Fibroblast of skin of back (primary cell): Measurements from ENCODE around the gene KCNQ2.

Source experiments
- DNase-seq: peaks from one replicate; pipeline ENCODE4 v3.0.0-alpha.2; 2013

KCNQ2 gene

DNA sequence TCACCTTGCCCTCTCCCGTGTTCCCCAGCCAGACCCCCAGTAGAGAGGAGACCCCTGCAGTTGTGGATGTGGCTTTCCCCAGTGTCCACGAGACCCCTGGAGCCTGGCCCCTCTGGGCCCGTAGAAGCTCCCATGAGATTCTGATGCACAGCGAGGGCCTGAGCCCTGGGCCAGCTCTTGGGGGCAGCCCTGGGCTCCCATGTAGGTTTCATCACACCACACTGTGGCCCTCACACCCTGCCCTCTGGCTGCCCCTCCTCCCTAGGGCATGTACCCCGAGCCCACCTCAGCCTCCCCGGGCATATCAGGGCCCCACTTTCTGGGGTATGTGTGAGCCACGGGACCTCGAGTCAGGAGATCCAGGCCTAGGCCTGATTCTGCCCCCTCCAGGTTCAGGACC lies 104.3 kb downstream of the KCNQ2 start:
- DNase-seq: no peak

DNA sequence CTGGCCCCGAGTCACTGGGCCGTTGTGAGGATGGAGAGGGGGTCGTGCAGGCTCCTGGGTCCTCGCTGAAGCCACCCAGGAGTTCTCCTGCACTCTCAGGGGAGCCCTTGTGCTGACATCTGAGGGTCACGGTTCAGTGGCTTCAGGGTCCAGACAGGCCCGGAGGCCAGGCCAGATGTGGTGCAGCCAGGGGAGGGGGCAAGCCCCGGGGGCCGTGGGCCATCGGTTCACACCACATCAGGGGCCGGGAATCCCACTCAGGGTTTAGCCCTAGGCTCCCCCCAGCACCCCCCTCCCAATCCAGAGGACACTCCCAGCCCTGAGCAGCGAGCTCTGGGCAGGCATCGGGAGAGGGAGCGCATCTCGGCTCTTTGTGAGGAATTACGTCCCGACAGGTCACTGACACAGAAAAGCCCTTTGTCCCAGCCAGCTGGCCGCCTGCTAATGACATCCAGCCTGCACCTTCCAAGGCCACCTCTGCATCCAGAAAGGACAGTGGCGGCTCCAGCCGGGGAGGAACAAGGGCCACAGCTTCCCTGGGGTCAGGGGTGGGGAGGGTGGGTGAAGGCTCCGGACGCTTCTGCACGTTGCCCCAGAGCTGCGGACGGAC lies 104.9 kb downstream of the KCNQ2 start:
- DNase-seq: no peak

DNA sequence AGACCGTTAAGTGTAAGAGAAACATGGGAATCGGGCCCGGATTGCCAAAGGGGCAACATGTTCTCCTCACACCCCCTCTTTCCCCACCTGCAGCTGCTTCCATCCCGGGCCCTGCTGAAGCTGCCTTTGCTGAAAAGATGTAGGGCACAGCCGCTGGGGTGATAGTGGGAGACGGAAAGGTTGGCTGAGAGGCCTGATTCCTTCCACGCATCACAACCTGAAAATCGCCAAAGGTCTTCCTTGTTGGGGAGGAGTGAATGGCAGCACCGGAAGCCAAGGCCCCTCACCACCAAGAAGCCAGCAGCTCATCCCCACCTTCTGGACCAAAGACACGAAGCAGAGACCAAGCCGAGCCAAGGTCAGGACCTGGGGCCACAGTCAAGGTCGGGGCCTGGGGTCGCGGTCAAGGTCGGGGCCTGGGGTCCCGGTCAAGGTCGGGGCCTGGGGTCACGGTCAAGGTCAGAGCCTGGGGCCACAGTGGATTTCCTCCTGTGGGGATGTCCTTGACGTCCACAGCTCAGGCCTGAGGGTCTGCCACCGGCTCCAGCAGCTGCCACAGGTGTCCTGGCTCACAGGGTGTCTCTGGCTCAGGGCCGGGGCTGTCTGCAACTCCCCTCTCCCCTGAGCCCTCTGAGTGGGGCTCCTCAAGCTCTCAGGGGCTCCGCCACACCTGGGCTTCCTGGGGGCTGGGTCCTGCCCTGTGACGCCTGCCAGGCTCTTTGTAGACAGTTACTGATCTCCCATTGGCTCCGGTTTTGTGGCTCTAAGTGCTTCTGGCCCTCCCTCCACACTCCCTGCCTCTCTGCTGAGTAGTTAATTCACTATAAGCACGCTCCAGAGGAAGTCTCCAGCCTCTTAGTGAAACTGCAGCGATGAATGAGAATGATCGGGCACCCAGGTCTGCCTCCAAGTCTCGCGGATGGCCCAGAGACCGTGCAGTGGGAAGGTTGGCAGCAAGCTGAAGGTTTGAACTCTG lies 105.8 kb downstream of the KCNQ2 start:
- DNase-seq: no peak

DNA sequence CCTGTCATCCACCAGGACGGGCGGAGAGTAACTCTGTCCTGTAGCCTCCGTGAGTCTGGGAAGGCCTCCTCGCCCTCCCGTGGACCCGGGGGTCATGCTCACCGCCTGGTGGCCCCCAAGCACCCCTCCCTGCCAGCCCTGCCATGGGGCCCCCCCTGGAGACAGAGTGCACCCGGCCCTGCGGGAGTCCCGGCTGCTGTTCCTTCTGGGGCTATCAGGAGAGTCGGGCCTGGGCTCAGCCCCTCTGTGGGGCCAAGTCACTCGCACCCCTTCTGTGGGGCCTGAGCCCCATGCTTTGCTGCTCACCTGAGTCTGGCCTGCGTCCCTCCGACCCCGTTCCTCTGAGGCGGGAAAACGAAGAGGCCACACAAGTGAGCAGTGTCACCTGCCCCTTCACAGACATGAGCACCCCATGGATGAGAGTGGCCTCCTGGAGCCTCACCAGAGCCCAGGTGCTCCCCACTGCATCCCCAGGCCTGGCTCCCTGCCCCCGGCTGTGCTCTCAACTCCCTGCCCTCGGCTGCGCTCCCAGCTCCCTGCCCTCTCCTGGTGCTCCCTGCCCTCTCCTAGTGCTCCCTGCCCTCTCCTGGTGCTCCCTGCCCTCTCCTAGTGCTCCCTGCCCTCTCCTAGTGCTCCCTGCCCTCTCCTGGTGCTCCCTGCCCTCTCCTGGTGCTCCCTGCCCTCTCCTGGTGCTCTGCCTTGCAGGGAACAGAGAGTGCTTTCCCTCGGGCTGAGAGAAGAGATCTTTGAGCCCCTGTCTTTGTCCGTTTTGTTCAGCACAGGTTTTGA lies 106.7 kb downstream of the KCNQ2 start:
- no peak for DNase-seq

DNA sequence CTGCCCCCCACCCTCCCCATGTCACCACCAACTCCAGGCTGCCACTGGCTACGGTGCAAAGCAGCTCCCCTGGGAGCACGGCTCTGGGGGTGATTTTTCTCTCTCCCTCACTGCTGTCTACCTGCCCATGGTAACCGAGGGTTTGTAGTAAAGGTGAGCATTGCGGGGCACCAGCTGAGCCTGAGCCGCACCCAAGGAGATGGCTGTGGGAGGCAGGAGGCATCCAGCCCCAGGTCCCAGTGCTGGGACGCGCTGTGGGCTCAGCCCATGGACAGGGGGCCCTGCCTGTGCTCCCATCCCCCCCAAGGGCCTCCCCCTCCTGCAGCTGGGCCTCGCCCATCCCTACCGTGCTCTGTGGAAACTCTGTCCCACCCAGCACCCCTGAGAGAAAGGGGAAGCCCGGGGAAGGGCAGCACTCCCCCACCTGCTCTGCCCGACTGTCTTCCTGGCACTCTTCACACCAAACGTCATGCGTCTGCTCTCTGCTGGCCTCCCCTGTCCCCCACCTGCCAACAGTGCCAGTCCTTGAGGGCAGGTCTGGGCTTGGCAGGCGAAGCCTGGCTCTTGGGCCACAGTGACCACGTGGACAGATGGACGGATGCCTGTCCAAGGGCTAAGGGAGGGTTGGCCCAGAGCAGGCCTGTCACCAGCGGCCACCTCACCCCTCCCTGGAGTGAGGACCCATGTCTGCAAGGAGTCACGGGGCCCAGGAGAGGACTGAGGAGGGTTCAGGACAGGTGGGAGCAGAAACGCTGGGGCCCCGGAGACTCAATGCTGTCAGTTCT lies 107.5 kb downstream of the KCNQ2 start:
- no peak for DNase-seq

DNA sequence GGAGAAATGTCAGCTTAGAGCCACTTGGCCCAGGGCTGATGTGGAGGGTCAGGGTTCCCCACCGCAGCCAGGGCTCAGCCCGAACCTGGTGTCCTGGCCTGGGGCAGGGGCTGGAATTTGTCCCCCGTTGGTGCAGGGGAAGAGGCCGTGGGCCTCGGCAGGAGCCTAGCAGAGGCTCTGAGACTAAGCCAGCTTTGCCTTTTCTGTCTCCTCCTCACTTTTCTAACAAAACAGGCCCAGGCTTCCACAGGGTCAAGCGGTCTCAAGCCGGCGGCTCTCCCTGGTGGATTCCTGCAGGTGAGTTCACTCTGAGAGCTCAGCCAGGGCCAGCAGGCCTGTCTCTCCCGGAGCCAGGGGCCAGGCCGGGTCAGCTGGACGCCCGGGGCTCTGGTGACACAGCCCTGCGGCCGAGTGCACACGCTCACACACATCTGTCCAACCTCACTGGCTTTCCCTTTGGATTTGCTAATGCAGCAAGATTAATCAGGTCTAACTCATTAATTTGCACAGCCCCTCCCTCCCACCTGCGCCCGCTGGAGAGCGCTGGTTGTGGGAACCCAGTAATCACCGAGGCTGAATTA lies 108.4 kb downstream of the KCNQ2 start:
- DNase-seq: no peak

DNA sequence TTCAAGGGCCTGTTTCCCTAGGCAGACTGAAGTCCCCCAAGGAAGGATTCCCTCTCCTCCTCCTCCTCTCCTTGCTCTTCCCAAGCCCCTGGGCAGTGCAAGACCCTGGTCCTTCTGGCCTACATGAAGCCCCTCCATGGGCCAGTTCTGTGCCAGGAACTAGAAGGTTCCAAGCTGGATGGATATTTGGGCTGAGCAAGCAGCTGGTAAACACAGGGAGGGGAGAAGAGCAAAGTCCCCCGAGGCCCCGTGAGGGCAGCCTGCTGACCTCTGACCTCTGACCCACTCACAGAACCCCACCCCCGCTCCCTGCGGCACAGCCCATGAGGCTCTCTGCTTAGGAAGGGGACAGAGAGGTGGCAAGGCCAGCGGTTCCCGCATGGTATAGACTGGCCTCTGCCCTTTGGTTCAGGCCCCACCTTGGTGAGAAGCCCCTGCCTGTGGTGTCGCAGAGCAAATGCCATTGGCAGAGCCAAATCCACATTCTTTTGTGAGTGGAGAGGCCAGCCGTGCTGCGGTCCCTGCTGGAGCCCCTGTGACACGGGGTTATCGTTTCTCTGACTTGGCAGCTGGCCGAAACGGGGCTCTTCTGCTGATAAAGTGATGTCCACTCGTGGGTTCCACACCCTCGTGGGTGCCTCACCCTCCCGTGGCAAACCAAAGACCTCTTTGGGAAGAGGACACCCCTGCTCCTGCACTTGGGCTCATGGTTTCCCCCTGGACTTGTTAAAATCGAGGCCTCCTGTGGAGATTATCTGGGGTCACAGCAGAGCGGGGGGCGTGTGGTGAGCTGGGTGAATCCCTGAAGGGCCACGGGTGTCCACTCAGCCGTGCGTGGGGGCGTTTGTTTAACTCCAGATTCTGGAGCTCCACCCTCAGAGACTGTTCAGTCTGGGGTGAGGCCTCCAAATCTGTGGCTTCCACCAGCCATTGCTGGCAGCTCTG lies 109.2 kb downstream of the KCNQ2 start:
- DNase-seq: no peak

DNA sequence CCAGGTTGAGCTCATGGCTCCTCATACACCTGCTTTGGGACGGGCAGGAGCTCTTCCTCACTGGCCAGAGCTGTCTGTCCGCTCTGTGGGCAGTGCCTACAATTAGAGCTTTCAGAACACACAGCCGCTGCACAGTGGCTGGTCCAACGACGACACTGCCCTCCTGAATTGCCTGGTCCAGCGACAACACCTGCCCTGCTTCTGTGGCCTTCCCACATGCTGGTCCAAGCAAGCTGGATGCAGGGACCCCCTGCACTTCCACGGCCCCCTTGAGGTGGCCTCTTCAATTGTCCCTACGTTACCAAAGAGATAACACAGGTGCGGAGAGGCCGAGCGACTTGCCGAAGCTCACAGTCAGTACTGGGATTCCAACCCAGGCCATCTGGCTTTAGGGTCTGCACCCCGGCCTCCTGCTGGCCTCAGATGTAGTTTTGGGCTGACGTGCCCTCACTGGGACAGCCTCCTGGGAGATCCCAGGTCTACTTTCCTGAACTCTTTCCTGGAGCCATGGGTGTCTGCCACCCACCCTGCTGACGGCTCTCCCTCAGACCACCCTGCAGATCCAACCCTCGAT lies 109.9 kb downstream of the KCNQ2 start:
- DNase-seq: no peak

DNA sequence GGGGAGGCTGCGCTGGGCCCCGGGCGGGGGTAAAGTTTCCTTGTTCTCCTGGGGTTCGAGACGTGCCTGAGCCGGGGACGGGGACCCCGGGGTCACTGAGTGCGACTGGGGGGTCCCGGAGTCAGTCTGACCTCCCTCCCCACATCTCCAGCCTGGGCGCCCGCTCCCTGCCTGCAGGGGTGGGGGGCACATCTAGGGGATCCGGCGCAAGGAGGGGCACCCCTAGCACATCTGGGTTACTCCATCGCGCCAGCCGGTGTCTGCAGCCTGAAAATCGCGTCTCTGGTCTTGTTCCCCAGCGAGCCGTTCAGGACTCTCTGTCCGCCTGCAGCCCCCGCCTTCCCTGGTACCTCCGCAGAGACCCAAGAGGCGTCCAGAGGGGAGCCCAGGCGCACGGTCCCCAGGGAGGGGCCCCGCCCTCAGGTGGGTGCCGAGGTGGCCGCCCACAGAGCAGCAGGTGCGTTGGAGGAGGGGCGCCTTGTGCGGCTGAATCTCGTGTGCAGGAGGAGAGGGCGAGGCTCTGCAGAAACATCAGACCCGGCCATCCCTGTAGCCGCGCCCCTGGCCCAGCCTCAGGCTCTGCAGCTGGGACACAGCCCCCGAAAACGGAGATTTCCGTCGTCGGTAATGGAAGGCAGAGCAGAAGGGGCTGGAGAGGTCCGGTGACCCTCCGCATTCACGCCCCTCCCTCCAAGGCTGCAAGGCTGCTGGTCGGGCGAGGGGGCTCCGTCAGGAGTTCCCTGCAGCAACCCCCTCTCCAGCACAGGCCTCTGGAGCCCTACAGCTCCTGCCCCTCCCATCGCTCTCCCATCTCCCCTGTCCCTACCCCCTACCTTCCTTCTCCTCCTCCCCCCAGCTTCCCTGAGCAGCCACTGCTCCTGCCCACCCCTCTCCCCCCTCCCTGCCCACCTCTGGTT lies 110.7 kb downstream of the KCNQ2 start:
- no peak for DNase-seq

DNA sequence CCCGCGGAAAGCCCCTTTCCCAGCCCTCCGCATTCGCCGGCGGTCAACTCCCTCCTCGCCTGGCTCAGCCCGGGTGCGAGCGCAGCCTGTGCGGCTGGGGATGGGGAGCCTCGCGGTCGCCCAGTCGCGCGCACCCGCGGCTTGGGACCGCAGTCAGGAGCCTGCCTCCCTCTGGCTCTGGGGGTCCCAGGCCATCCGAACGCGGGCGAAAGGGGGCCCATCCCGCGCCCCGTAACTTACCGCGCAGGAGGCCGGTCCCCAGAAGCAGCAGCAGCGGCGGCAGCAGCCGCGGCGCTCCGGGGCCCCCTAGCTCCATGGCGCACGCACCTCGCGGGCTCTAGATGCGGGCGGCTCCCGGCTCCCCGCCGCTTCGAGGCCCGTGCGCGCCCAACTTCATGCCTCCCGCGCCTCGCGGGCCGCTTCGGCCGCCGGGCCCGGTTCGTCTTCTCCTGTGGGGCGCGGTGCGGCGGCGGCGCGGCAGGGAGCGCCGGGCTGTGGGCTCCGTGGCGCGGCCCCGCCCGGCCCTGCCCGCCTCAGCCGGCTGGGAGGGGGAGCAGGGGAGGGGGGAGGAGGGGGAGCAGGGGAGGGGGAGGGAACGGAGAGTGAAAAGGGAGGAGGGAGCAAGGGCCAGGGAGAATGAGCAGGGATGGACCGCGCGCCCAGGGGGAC lies 111.5 kb downstream of the KCNQ2 start, which contains the start of gene CHRNA4:
TSS of gene CHRNA4 (minus strand) at position 500 of the 669 bp plus-strand sequence. CDS start at position 316, 184 bp downstream.
- DNase-seq: no peak

DNA sequence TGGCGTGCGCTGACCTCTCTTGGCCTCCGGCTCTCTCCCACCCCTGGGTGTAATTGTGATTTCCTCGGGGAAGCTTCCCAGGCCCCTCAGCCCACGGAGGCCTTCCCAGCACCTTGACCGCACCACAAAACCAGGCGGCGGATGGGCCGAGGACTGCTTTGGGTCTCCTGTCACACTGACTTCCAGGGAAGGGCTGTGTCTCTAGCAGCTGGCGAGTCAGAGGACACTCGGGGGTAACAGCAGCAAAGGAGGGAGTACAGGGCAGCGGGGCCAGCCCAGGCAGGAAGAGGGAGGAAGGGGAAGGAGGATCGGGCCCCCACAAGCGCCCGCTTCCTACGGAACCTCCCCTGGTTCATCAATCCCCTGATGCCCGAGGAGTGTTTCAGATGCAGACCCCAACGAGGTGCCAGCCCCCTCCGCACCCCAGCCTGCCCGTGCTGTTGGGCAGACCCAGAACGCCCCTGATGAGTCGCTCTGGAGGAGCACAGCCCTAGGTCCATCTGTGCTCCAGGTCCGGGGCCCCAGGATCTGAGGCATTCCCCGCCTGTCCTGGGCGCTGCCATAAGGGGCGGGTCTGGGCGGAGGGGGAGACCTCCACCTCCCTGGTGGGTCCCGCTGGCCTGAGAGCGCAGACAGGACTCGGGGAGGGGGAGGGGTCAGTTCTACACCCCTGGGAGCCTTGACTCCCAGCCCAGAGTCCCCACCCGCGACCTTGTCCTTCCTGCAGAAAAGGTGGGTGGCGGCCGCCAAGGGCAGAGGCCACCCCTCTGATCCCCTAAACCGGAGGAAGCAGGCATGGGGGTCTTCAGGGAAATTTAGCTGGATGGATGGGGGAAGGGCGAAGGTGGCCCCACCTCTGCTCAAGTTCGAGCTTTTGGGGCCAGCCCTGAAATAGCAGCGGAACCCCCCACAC lies 112.3 kb downstream of the KCNQ2 start:
- DNase-seq: no peak

DNA sequence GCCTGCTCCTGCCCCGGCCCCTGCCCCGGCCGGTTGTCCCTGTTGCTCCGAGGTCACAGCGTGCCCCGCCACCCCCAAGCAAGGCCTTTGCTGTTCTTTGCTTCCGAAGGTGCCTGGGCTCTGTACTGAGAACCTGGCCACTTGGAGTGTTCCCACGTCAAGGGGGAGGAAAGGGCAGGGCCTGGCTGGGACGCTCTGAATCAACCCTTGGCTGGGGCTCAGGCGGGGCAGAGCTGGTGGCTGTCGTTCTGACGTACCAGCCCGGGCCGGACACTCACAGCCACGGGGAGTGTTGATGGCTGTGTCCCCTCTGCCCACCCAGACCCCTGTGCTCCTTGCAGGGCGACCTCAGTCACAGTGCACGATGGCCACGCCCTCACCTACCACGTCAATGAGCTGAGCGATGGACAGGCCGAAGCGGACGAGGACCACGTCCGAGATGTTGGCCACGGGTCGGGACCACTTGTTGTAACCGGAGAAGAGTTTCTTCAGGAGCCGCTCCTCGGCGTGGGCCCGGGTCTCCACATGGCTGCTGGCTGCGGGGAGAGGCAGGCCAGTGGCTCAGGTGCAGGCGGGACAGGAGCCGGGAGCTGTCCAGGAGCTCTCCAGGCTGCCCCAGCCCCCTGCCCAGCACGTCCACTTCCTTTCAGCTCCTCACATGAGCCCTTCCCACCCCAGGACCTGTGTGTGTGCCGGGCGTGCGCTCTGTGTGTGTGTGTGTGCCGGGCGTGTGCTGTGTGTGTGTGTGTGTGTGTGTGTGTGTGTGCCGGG lies 113.1 kb downstream of the KCNQ2 start:
- no peak for DNase-seq

DNA sequence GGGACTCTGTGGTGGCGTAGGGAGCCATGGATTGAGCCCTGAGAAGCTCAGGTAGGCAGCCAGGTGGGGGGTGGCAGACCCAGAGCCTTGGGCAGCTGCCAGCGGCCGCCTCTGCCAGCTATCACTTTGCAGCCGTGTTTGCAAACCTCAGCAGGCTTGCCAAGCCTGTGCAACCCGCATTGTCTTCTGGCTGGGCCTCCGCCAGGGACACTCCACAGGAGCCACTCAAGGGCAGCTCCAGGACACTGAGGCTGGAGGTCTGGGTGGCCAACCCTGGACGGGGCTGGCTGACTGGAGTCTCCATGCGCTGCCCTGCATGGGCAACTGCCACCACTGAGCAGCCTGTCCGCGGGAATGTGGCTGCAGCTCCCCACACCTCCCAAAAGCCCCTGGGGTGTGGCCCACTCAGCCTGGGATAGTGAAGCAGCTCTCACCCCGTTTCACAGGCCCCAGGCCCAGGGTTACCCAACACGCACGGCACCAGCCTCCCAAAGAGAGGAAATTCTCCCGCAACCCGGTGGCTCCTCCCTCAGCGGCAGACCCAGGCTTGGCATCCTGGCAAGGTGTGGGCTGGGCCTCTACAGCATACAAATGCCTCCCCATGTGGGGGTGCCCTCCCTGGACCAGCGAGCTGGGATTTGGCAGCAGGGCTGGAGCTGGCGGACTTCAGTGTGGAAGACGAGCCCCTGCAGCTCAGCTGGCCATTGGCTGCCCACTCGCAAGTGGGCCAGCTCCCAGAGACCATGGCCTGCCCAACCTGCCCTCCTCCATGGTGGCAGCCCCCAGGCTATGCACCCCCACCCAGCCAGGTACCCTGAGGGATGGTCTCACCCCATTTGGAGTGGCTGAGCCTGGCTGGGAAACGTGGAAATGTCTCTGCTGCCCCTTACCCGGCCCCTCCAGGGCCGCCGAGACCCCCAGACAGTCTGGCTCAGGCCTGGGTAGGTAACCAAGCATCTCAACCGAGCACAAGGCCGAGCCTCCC lies 114.2 kb downstream of the KCNQ2 start:
- no peak for DNase-seq

DNA sequence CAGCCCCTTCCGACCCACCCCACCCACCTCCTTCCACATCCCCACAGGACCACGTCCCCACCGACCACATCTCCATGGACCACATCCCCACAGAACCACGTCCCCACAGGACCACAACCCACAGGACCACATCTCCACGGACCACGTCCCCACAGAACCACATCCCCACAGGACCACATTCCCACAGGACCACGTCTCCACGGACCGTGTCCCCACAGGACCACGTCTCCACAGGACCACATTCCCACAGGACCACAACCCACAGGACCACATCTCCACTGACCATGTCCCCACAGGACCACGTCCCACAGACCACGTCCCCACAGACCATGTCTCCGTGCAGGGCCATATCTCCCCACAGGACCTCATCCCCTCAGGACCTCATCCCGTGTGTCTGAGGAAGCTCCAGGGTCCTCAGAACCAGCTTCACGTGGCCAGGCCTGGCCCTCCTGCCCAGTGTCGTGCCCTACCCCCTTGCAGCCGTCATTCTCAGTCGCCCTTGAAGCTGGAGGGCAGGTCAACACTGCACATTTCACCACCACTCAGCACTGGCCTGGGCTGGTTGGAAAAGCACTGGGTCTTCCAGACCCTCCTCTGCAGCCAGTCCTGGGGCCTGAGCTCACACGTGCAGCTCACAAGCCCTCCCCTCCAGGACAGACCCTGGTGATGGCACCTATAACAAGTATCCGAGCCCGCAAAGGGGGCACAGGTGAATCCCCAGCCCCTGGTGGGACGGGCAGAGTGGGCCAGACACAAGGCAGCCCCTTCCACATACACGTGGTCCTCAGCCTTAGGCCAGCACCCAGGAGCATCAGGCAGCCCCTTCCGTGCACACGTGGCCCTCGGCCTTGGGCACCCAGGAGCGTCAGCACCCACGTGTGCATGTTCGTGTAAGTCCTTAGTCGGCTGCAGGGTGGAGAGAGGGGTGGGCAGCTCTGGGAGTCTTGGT lies 115.2 kb downstream of the KCNQ2 start:
- no peak for DNase-seq
